HUES64 (cell line): ENCODE measurements around the gene CDH23.

Experiments
- H3K27ac ChIP-seq: 2 replicates; pipeline ENCODE4 v1.7.0; 2013; ENCODE audit warnings: low read depth, low read length, inconsistent platforms
- H3K27me3 ChIP-seq: 2 replicates; pipeline ENCODE4 v1.6.1; 2013; ENCODE audit warnings: mild to moderate bottlenecking, low read length; ENCODE audit not compliant: insufficient read depth
- H3K36me3 ChIP-seq: 2 replicates; pipeline ENCODE4 v1.6.1; 2013; ENCODE audit warnings: mild to moderate bottlenecking, low read length; ENCODE audit not compliant: insufficient read depth
- H3K4me1 ChIP-seq: 2 replicates; pipeline ENCODE4 v1.6.1; 2013; ENCODE audit warnings: mild to moderate bottlenecking, low read length, moderate library complexity; ENCODE audit not compliant: insufficient read depth
- H3K4me3 ChIP-seq: 2 replicates; pipeline ENCODE4 v1.5.1; 2013; ENCODE audit warnings: mild to moderate bottlenecking, low read length, moderate library complexity
- H3K9ac ChIP-seq: 2 replicates; pipeline ENCODE4 v1.6.1; 2013; ENCODE audit warnings: mild to moderate bottlenecking, low read depth, low read length
- H3K9me3 ChIP-seq: 2 replicates; pipeline ENCODE4 v1.6.1; 2013; ENCODE audit warnings: low read depth, low read length; ENCODE audit not compliant: insufficient read depth
- whole genome bisulfite sequencing: fragments of 150-250, 120-280 bp; methylation state at CpG from one replicate; pipeline ENCODE4 v1.1.7; 2013; ENCODE audit warnings: missing lambda C conversion rate; 5-methylcytosine and 5-hydroxymethylcytosine counted together

The CDH23 gene

GRCh38 chr10:71838264-71839211, 441.8 kb downstream of the CDH23 start:
- peaks cover 7% of the 10 kb centered on the region for H3K36me3 ChIP-seq
- H3K4me1 ChIP-seq = peaks cover 42% of the 10 kb centered on the region
- no peak overlapping the region for H3K9ac ChIP-seq
- no peak overlapping the region for H3K4me3 ChIP-seq
- no peaks in the 10 kb centered on the region for H3K27me3 ChIP-seq
- no peaks in the 10 kb centered on the region for H3K9me3 ChIP-seq
- H3K27ac ChIP-seq = no peak overlapping the region
- WGBS = 89% methylated on average over 14 of the region's 14 CpGs

DNA sequence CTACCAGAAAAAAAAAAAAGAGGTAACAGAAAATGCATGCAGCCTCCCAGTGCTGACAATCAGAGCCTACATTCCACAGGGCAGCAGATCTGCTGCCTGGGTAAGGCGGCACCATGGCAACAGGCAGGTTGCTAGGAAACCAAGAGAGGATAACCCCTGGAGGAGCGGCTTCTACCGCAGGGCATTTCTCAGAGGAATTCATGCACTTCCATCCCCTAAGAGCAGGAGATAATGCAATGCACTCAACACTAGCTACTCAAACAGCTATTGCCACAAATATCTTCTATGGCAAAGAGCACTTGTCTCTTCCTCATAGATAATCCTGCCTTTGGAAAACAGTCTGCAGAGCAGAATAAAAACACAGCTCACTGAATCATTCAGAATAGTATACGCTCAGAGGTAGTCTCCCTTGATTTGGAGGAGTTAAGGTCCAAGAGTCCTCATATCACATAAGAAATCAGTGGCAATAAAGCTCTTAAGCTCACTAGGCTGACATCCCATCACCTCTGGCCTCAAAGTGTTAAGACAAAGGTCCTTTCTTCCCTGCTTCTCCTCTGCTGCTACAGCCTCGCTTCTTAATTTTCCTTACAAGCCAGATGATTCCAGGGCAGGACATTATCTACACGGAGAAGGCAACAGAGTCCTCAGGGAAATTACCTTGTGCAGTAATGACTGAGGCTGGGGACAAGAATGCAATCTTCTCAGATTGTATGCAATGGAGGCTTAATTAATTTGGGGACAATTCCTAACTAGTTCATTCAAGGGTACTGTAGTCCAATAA, 443.6 kb downstream of the CDH23 start:
- Histone ChIP-seq H3K9ac (peak overlapping the region; percentile 12; the same call in 1 of the 2 replicates), H3K9me3 (no peaks in the 10 kb centered on the region), H3K27me3 (no peaks in the 10 kb centered on the region), H3K36me3 (no peaks in the 10 kb centered on the region), H3K27ac (peak overlapping the region; percentile 71), H3K4me1 (peaks cover 42% of the 10 kb centered on the region), H3K4me3 (peak overlapping the region; percentile 24; the same call in 1 of the 2 replicates)
- WGBS = 38% methylated on average over 6 of the region's 6 CpGs

DNA sequence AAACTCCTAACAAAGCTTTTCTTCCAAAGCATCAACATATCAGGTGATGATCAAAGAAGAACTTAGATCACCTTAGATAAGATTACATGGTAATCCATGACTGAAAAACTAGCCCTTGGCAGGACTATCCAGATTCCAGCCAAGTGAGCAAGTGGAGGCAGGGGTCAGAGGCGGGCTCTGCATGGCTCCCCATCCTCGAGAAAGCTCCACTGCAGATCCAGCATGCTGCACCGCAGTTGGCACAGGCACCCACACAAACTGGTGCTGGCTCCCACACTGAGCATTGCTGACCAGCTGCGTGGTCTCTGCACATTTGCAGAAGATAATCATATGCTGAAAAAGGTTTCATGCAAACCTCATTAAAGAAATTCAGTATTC, 444.2 kb downstream of the CDH23 start:
- Histone ChIP-seq H3K4me3 (no peak overlapping the region), H3K27ac (peak overlapping the region; percentile 38), H3K27me3 (no peaks in the 10 kb centered on the region), H3K9ac (no peak overlapping the region; the same call in 1 of the 2 replicates), H3K9me3 (no peaks in the 10 kb centered on the region), H3K36me3 (no peaks in the 10 kb centered on the region), H3K4me1 (peaks cover 38% of the 10 kb centered on the region)
- WGBS = 91% methylated on average over 4 of the region's 4 CpGs

DNA sequence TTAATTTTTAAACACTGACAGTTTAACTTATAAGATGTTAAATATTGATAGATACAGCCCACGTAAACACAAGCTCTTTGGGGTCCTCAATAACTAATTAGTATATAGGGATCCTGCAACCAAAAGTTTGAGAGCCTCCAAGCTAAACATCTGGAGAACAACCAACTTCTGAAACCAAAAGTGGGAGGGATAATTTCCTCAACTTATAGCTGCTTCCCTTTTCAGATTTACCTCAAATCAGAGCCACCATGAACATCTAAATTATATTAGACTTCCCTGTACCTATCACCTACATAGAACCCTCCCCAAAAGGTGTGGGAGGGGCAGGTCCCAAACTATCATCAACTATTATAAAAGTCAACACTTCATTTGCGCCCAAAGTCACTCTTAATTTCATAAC, 445.7 kb downstream of the CDH23 start:
- Histone ChIP-seq H3K36me3 (no peaks in the 10 kb centered on the region), H3K27ac (no peak overlapping the region), H3K27me3 (no peaks in the 10 kb centered on the region), H3K9ac (no peak overlapping the region), H3K4me1 (peaks cover 24% of the 10 kb centered on the region), H3K4me3 (no peak overlapping the region), H3K9me3 (no peaks in the 10 kb centered on the region)
- WGBS = 80% methylated on average over 1 of the region's 2 CpGs

GRCh38 chr10:71842856-71843686, 446.4 kb downstream of the CDH23 start:
- no peaks in the 10 kb centered on the region for H3K27me3 ChIP-seq
- no peak overlapping the region for H3K27ac ChIP-seq
- WGBS = 94% methylated on average over 14 of the region's 14 CpGs
- peaks cover 19% of the 10 kb centered on the region for H3K4me1 ChIP-seq
- no peak overlapping the region for H3K4me3 ChIP-seq
- H3K36me3 ChIP-seq = no peaks in the 10 kb centered on the region
- H3K9ac ChIP-seq = no peak overlapping the region
- H3K9me3 ChIP-seq = no peaks in the 10 kb centered on the region

- 94% methylated on average over 2 of the region's 2 CpGs for WGBS
- H3K27ac ChIP-seq = no peak overlapping the region
Observed at GRCh38 chr10:71844084-71844483, 447.4 kb downstream of the CDH23 start.

DNA sequence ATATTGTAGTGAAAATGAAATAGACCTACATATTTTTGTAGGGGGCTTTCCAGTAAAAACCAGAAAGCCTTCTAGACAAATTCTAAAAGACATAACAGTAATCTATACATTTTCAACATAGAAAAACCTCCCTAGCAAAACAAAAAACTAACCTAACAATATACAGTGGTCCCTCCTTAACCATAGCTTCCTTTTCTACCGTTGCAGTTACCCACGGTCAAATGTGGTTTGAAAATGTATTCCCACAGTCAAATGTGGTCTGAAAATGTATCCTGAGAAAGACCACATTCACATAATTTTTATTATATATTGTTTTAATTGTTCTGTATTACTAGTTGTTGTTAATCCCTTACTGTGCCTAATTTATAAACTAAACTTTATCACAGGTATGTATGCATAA, 448.0 kb downstream of the CDH23 start:
- Histone ChIP-seq H3K4me3 (no peak overlapping the region), H3K9ac (no peak overlapping the region), H3K27ac (no peak overlapping the region), H3K9me3 (no peaks in the 10 kb centered on the region), H3K36me3 (no peaks in the 10 kb centered on the region), H3K4me1 (peaks cover 24% of the 10 kb centered on the region), H3K27me3 (no peaks in the 10 kb centered on the region)
- 100% methylated on average over 2 of the region's 2 CpGs for WGBS

More at GRCh38 chr10:71844084-71844483, 447.4 kb downstream of the CDH23 start:
- Histone ChIP-seq H3K9ac (no peak overlapping the region), H3K4me1 (peaks cover 27% of the 10 kb centered on the region), H3K27me3 (no peaks in the 10 kb centered on the region), H3K36me3 (no peaks in the 10 kb centered on the region), H3K4me3 (no peak overlapping the region), H3K9me3 (no peaks in the 10 kb centered on the region)

DNA sequence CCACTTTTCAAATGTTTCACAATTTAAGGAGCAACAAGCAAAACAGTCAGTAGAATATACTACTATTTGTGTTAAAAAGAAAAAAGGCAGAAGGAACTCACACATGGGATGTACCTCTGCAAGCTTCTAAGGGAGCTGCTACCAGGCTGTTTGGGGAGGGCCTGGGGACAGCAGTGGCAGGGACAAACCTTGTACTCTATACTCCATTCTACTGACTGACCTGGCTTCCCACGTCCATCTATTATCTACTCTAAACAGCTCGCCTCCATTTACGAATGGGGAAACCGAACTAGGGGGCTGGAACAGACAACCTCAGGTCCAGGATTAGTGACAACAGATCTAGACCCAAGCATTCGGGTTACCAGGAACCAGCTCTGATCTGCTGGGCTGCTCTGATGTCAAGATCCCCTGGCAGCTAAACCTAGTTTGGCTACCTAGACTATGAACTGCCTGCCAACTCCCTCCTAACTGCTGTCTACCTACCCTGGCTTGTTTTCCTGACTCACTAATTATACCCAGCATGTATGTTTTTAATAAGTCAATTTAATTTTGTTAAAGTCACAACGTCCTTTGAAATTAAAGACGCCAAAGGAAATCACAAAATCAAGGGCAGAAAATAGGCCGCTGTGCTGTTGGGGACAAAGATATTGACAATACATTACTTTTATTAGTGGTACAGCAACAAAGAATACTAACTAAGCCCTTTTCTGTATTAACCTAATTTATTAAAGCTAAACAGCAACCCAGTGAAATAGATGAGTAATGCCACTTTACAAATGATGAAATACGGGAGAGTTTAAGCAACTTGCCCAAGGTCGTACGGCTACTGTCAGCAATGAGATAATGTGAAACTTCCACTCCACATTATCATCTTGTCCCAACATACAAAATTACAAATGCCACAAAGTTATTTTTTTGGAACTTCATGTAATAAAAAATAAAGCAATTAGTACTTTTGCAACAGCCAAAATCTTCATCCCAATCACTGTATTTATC, 449.0 kb downstream of the CDH23 start:
- Histone ChIP-seq H3K27me3 (no peaks in the 10 kb centered on the region), H3K36me3 (no peaks in the 10 kb centered on the region), H3K9ac (no peak overlapping the region), H3K27ac (no peak overlapping the region), H3K4me3 (no peak overlapping the region), H3K9me3 (no peaks in the 10 kb centered on the region), H3K4me1 (peaks cover 20% of the 10 kb centered on the region)
- WGBS = 96% methylated on average over 11 of the region's 11 CpGs

- Histone ChIP-seq H3K4me3 (no peak overlapping the region), H3K4me1 (peaks cover 17% of the 10 kb centered on the region)
Observed at GRCh38 chr10:71846816-71847215, 450.1 kb downstream of the CDH23 start.

DNA sequence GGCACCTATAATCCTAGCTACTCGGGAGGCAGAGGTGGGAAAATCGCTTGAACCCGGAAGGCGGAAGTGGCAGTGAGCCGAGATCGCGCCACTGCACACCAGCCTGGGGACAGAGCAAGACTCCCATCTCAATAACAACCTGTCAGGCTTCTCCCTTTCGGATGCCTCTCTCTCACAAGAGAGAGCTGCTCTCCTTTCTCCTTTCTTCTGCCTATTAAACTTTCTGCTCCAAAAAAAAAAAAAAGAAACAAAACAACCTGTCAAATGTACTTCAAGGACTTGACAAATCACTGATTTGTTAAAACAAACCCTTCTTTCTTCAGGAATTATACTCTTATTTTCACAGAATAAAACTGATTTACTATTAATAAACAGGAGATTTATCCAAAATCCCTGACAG, 450.7 kb downstream of the CDH23 start:
- Histone ChIP-seq H3K36me3 (no peaks in the 10 kb centered on the region), H3K9me3 (no peaks in the 10 kb centered on the region), H3K4me3 (no peak overlapping the region), H3K9ac (no peak overlapping the region), H3K27ac (no peak overlapping the region), H3K4me1 (peaks cover 17% of the 10 kb centered on the region), H3K27me3 (no peaks in the 10 kb centered on the region)
- 95% methylated on average over 8 of the region's 8 CpGs for WGBS

More at GRCh38 chr10:71846816-71847215, 450.1 kb downstream of the CDH23 start:
- H3K9me3 ChIP-seq = no peaks in the 10 kb centered on the region
- H3K36me3 ChIP-seq = no peaks in the 10 kb centered on the region
- no peak overlapping the region for H3K27ac ChIP-seq
- H3K27me3 ChIP-seq = no peaks in the 10 kb centered on the region
- no peak overlapping the region for H3K9ac ChIP-seq
- 91% methylated on average over 3 of the region's 3 CpGs for WGBS
